Hepatocyte (in vitro differentiated cells): ENCODE results near the gene PLEKHA4.

ENCODE experiments used
- CTCF ChIP-seq: fragments of 200-600 bp; sonication (generic); IDR thresholded peaks from 2 replicates; pipeline ENCODE4 v1.5.1; 2016; ENCODE audit warnings: antibody characterized with exemption, mild to moderate bottlenecking; ENCODE audit not compliant: poor library complexity
- EZH2 ChIP-seq: fragments of 200-600 bp; sonication (generic); IDR thresholded peaks from 2 replicates; pipeline ENCODE4 v1.6.1; 2016; ENCODE audit warnings: antibody characterized with exemption, mild to moderate bottlenecking, borderline replicate concordance

- no peak for TF ChIP-seq CTCF
- no peak for TF ChIP-seq EZH2
Measured at GRCh38 chr19:48867746-48868113, 687 bp downstream of the PLEKHA4 start.
